ENCODE data around the gene TLR5.
A peak's percentile ranks its signal among the peaks of the same experiment; 100 is the strongest.

The TLR5 gene

GRCh38 chr1:223109581-223110026 is 33.4 kb downstream of the TLR5 start:
- no peak for DNase-seq

- DNase-seq, result no peak
Measured at GRCh38 chr1:223106856-223107255, 36.2 kb downstream of the TLR5 start.

GRCh38 chr1:223105568-223105967 is 37.5 kb downstream of the TLR5 start:
- no peak for DNase-seq

- DNase-seq, result peak; percentile 71
Measured at GRCh38 chr1:223102797-223103533, 40.1 kb downstream of the TLR5 start.

- DNase-seq, result no peak
Measured at GRCh38 chr1:223097713-223098112, 45.3 kb downstream of the TLR5 start.

GRCh38 chr1:223095870-223096269 is 47.2 kb downstream of the TLR5 start:
- DNase-seq, result no peak

- DNase-seq, result no peak
Measured at GRCh38 chr1:223091896-223092295, 51.2 kb downstream of the TLR5 start.

- no peak for DNase-seq
Measured at GRCh38 chr1:223089250-223089649, 53.8 kb downstream of the TLR5 start.

GRCh38 chr1:223088713-223089240 is 54.3 kb downstream of the TLR5 start:
- no peak for DNase-seq

GRCh38 chr1:223087291-223088255 is 55.5 kb downstream of the TLR5 start:
- no peak for DNase-seq

GRCh38 chr1:223084464-223084866 is 58.6 kb downstream of the TLR5 start:
- DNase-seq, result no peak

GRCh38 chr1:223083831-223084230 is 59.2 kb downstream of the TLR5 start:
- DNase-seq, result no peak

- DNase-seq, result no peak
Measured at GRCh38 chr1:223082914-223083313, 60.1 kb downstream of the TLR5 start.

GRCh38 chr1:223081181-223081994 is 61.7 kb downstream of the TLR5 start:
- DNase-seq, result peak; percentile 92

GRCh38 chr1:223079498-223079897 is 63.5 kb downstream of the TLR5 start:
- no peak for DNase-seq

GRCh38 chr1:223077247-223077833 is 65.7 kb downstream of the TLR5 start:
- peak; percentile 28 for DNase-seq

- no peak for DNase-seq
Measured at GRCh38 chr1:223076362-223076761, 66.7 kb downstream of the TLR5 start.

- DNase-seq, result no peak
Measured at GRCh38 chr1:223075834-223076233, 67.2 kb downstream of the TLR5 start.

- no peak for DNase-seq
Measured at GRCh38 chr1:223074445-223075300, 68.4 kb downstream of the TLR5 start.

- no peak for DNase-seq
Measured at GRCh38 chr1:223068900-223069665, 74.0 kb downstream of the TLR5 start.
